NT2/D1 (cell line): ENCODE data around the gene NHERF2.

Experiments used
- SUZ12 ChIP-seq: IDR thresholded peaks from 2 replicates; pipeline ENCODE4 v1.6.1; 2011; ENCODE audit not compliant: insufficient read length, insufficient read depth; ENCODE audit errors: extremely low read depth
- ZNF274 ChIP-seq: IDR thresholded peaks from 2 replicates; pipeline ENCODE4 v1.6.1; 2011; ENCODE audit warnings: mild to moderate bottlenecking, low read depth, low read length

DNA sequence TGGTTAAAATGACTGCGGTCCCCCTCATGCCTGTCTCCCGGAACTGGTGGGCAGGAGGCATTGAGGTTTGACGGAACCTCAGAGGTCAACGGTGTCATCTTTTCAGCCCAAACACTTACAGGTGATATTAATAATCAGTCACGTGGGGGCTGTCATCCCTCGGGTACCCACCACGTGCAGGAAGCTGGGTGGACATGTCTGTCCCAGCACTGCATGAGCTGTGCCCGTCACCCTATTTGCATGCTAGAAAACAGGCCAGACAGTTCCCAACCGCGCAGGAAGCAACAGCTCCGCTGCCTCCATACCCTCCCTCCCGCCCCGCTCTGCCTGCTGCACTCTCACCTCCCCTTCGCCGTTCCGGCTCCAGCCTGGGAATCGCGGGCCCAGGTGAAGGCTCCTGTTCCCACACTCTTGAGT, 35.6 kb upstream of the NHERF2 start:
- TF ChIP-seq SUZ12 (no peak), ZNF274 (no peak)
